SH-SY5Y (cell line): ENCODE results near the gene MEGF9.

Experiments used
- GATA2 ChIP-seq: IDR thresholded peaks from 2 replicates; pipeline ENCODE4 v1.6.1; 2011; ENCODE audit warnings: mild to moderate bottlenecking, low read depth, low read length
- GATA3 ChIP-seq: IDR thresholded peaks from 2 replicates; pipeline ENCODE4 v1.6.1; 2011; ENCODE audit warnings: low read depth, mild to moderate bottlenecking, low read length, moderate library complexity

- TF ChIP-seq GATA2 (no peak), GATA3 (no peak)
Observed at GRCh38 chr9:120713257-120714087, 798 bp downstream of the MEGF9 start.
